Measurements from ENCODE around the gene ATXN7. TPM values are rescaled to one million over a fixed set of nuclear protein-coding genes. Genes with fewer than 3 reads are reported as not detected.

ATXN7 gene
- total and polyA plus RNA-seq, 5 donors from 2014 or later = 20.0 to 249 (median 25.3) TPM

GRCh38 chr3:63976872-63977200 lies 113.2 kb downstream of the ATXN7 start:
- Mint-ChIP-seq H3K4me1 (peaks cover 38 to 100% (median 80%) of the 10 kb centered on the region in 4 donors), H3K9me3 (no peaks in the 10 kb centered on the region), H3K36me3 (peaks cover 40% of the 10 kb centered on the region), H3K27me3 (no peaks in the 10 kb centered on the region), H3K27ac (peak overlapping the region; percentile 79 to 96 (median 92)), H3K4me3 (peak overlapping the region; percentile 51 to 87 (median 75))
- H3K4me1 ChIP-seq (ENCODE audit: control insufficient read depth, insufficient read depth, low read length, poor library complexity, severe bottlenecking) = peaks cover 88% of the 10 kb centered on the region
- DNase-seq (no peak), ATAC-seq (ENCODE audit: low read depth in 2 of 2) (no peak)
- no peaks in the 10 kb centered on the region for H3K9me3 ChIP-seq (ENCODE audit: control insufficient read depth in 2 of 2, low read length in 2 of 2)
- H3K36me3 ChIP-seq (ENCODE audit: control insufficient read depth, insufficient read depth, low read length) = peaks cover 39% of the 10 kb centered on the region
- peak overlapping the region; percentile 85 for H3K4me3 ChIP-seq (ENCODE audit: low read depth, low read length)
- H3K27me3 ChIP-seq (ENCODE audit: control insufficient read depth, insufficient read depth, low read length) = no peaks in the 10 kb centered on the region
- H3K27ac ChIP-seq (ENCODE audit: insufficient read depth, low read length, poor library complexity, severe bottlenecking) = peak overlapping the region; percentile 70

GRCh38 chr3:63977893-63978292 lies 114.2 kb downstream of the ATXN7 start:
- H3K4me1 Mint-ChIP-seq = peaks cover 41 to 100% (median 81%) of the 10 kb centered on the region in 4 donors
- Histone ChIP-seq H3K27me3 (ENCODE audit: control insufficient read depth, insufficient read depth, low read length) (no peaks in the 10 kb centered on the region), H3K4me3 (ENCODE audit: low read depth, low read length) (peak overlapping the region; percentile 85), H3K9me3 (ENCODE audit: control insufficient read depth in 2 of 2, low read length in 2 of 2) (no peaks in the 10 kb centered on the region), H3K27ac (ENCODE audit: insufficient read depth, low read length, poor library complexity, severe bottlenecking) (peak overlapping the region; percentile 70), H3K36me3 (ENCODE audit: control insufficient read depth, insufficient read depth, low read length) (peaks cover 46% of the 10 kb centered on the region), H3K4me1 (ENCODE audit: control insufficient read depth, insufficient read depth, low read length, poor library complexity, severe bottlenecking) (peaks cover 85% of the 10 kb centered on the region)
- peak overlapping the region; percentile 70 to 87 (median 80) for H3K4me3 Mint-ChIP-seq
- H3K27ac Mint-ChIP-seq = peak overlapping the region; percentile 79 to 96 (median 92)
- H3K9me3 Mint-ChIP-seq = no peaks in the 10 kb centered on the region
- DNase-seq = peak in 1 of 3 donors; percentile 17
- H3K27me3 Mint-ChIP-seq = no peaks in the 10 kb centered on the region
- H3K36me3 Mint-ChIP-seq = peaks cover 45% of the 10 kb centered on the region
- peak; percentile 27 to 48 for ATAC-seq (ENCODE audit: low read depth in 2 of 2)

GRCh38 chr3:63979093-63979885 lies 115.6 kb downstream of the ATXN7 start:
- no peaks in the 10 kb centered on the region for H3K27me3 Mint-ChIP-seq
- peak overlapping the region; percentile 79 to 96 (median 92) for H3K27ac Mint-ChIP-seq
- Histone ChIP-seq H3K27ac (ENCODE audit: insufficient read depth, low read length, poor library complexity, severe bottlenecking) (peak overlapping the region; percentile 70), H3K4me3 (ENCODE audit: low read depth, low read length) (peak overlapping the region; percentile 85), H3K36me3 (ENCODE audit: control insufficient read depth, insufficient read depth, low read length) (peaks cover 45% of the 10 kb centered on the region), H3K9me3 (ENCODE audit: control insufficient read depth in 2 of 2, low read length in 2 of 2) (no peaks in the 10 kb centered on the region), H3K27me3 (ENCODE audit: control insufficient read depth, insufficient read depth, low read length) (no peaks in the 10 kb centered on the region), H3K4me1 (ENCODE audit: control insufficient read depth, insufficient read depth, low read length, poor library complexity, severe bottlenecking) (peaks cover 71% of the 10 kb centered on the region)
- no peaks in the 10 kb centered on the region for H3K9me3 Mint-ChIP-seq
- ATAC-seq (ENCODE audit: low read depth in 2 of 2) (peak; percentile 71 to 75), DNase-seq (peak; percentile 21 to 71 (median 63))
- peaks cover 39% of the 10 kb centered on the region for H3K36me3 Mint-ChIP-seq
- peaks cover 40 to 93% (median 73%) of the 10 kb centered on the region in 4 donors for H3K4me1 Mint-ChIP-seq
- peak overlapping the region; percentile 70 to 87 (median 80) for H3K4me3 Mint-ChIP-seq

GRCh38 chr3:63980019-63980418 lies 116.4 kb downstream of the ATXN7 start:
- peaks cover 39 to 91% (median 72%) of the 10 kb centered on the region in 4 donors for H3K4me1 Mint-ChIP-seq
- H3K9me3 Mint-ChIP-seq = no peaks in the 10 kb centered on the region
- H3K9me3 ChIP-seq (ENCODE audit: control insufficient read depth in 2 of 2, low read length in 2 of 2) = no peaks in the 10 kb centered on the region
- H3K4me1 ChIP-seq (ENCODE audit: control insufficient read depth, insufficient read depth, low read length, poor library complexity, severe bottlenecking) = peaks cover 64% of the 10 kb centered on the region
- H3K36me3 Mint-ChIP-seq = peaks cover 40% of the 10 kb centered on the region
- ATAC-seq (ENCODE audit: low read depth in 2 of 2) = no peak
- H3K4me3 Mint-ChIP-seq = peak overlapping the region; percentile 70 to 87 (median 80)
- H3K4me3 ChIP-seq (ENCODE audit: low read depth, low read length) = peak overlapping the region; percentile 85
- no peaks in the 10 kb centered on the region for H3K27me3 ChIP-seq (ENCODE audit: control insufficient read depth, insufficient read depth, low read length)
- no peaks in the 10 kb centered on the region for H3K27me3 Mint-ChIP-seq
- H3K36me3 ChIP-seq (ENCODE audit: control insufficient read depth, insufficient read depth, low read length) = peaks cover 52% of the 10 kb centered on the region
- H3K27ac ChIP-seq (ENCODE audit: insufficient read depth, low read length, poor library complexity, severe bottlenecking) = peak overlapping the region; percentile 70
- peak overlapping the region; percentile 79 to 96 (median 92) for H3K27ac Mint-ChIP-seq
- DNase-seq = peak in 1 of 3 donors; percentile 14

GRCh38 chr3:63980830-63981498 lies 117.3 kb downstream of the ATXN7 start:
- H3K4me3 ChIP-seq (ENCODE audit: low read depth, low read length) = peak overlapping the region; percentile 85
- H3K9me3 ChIP-seq (ENCODE audit: control insufficient read depth in 2 of 2, low read length in 2 of 2) = no peaks in the 10 kb centered on the region
- no peaks in the 10 kb centered on the region for H3K27me3 Mint-ChIP-seq
- H3K36me3 Mint-ChIP-seq = peaks cover 42% of the 10 kb centered on the region
- no peaks in the 10 kb centered on the region for H3K27me3 ChIP-seq (ENCODE audit: control insufficient read depth, insufficient read depth, low read length)
- peak overlapping the region; percentile 38 to 79 (median 49) for H3K27ac Mint-ChIP-seq
- H3K4me3 Mint-ChIP-seq = peak overlapping the region in 3 of 4 donors; percentile 10 to 87 (median 80)
- ATAC-seq (ENCODE audit: low read depth in 2 of 2) = no peak
- peak overlapping the region; percentile 34 for H3K27ac ChIP-seq (ENCODE audit: insufficient read depth, low read length, poor library complexity, severe bottlenecking)
- DNase-seq = no peak
- H3K4me1 Mint-ChIP-seq = peaks cover 46 to 90% (median 72%) of the 10 kb centered on the region in 4 donors
- H3K4me1 ChIP-seq (ENCODE audit: control insufficient read depth, insufficient read depth, low read length, poor library complexity, severe bottlenecking) = peaks cover 54% of the 10 kb centered on the region
- no peaks in the 10 kb centered on the region for H3K9me3 Mint-ChIP-seq
- H3K36me3 ChIP-seq (ENCODE audit: control insufficient read depth, insufficient read depth, low read length) = peaks cover 59% of the 10 kb centered on the region

GRCh38 chr3:63981980-63982379 lies 118.3 kb downstream of the ATXN7 start:
- Mint-ChIP-seq H3K36me3 (peaks cover 46% of the 10 kb centered on the region), H3K4me1 (peaks cover 46 to 83% (median 65%) of the 10 kb centered on the region in 4 donors), H3K27me3 (no peaks in the 10 kb centered on the region), H3K9me3 (no peaks in the 10 kb centered on the region), H3K4me3 (peak overlapping the region in 3 of 4 donors; percentile 17 to 61 (median 22)), H3K27ac (peak overlapping the region in 2 of 3 donors; percentile 63 to 84)
- Histone ChIP-seq H3K4me3 (ENCODE audit: low read depth, low read length) (no peak overlapping the region), H3K27ac (ENCODE audit: insufficient read depth, low read length, poor library complexity, severe bottlenecking) (peak overlapping the region; percentile 34), H3K36me3 (ENCODE audit: control insufficient read depth, insufficient read depth, low read length) (peaks cover 69% of the 10 kb centered on the region), H3K9me3 (ENCODE audit: control insufficient read depth in 2 of 2, low read length in 2 of 2) (no peaks in the 10 kb centered on the region), H3K4me1 (ENCODE audit: control insufficient read depth, insufficient read depth, low read length, poor library complexity, severe bottlenecking) (peaks cover 45% of the 10 kb centered on the region), H3K27me3 (ENCODE audit: control insufficient read depth, insufficient read depth, low read length) (no peaks in the 10 kb centered on the region)
- ATAC-seq (ENCODE audit: low read depth in 2 of 2) (no peak), DNase-seq (no peak)

GRCh38 chr3:63984391-63984790 lies 120.7 kb downstream of the ATXN7 start:
- H3K9me3 ChIP-seq (ENCODE audit: control insufficient read depth in 2 of 2, low read length in 2 of 2) = no peaks in the 10 kb centered on the region
- H3K36me3 ChIP-seq (ENCODE audit: control insufficient read depth, insufficient read depth, low read length) = peaks cover 94% of the 10 kb centered on the region
- ATAC-seq (ENCODE audit: low read depth in 2 of 2) = no peak
- no peaks in the 10 kb centered on the region for H3K27me3 ChIP-seq (ENCODE audit: control insufficient read depth, insufficient read depth, low read length)
- peaks cover 21% of the 10 kb centered on the region for H3K4me1 ChIP-seq (ENCODE audit: control insufficient read depth, insufficient read depth, low read length, poor library complexity, severe bottlenecking)
- Mint-ChIP-seq H3K27ac (peak overlapping the region; percentile 23 to 92 (median 79)), H3K27me3 (no peaks in the 10 kb centered on the region), H3K4me1 (peaks cover 36 to 63% (median 48%) of the 10 kb centered on the region in 4 donors), H3K9me3 (no peaks in the 10 kb centered on the region), H3K4me3 (peak overlapping the region in 2 of 4 donors; percentile 47 to 53), H3K36me3 (peaks cover 64% of the 10 kb centered on the region)
- DNase-seq = no peak
- H3K4me3 ChIP-seq (ENCODE audit: low read depth, low read length) = no peak overlapping the region
- H3K27ac ChIP-seq (ENCODE audit: insufficient read depth, low read length, poor library complexity, severe bottlenecking) = no peak overlapping the region
